HG03571 (cell line): ENCODE results near the gene METTL25B.

Experiments used
- ATAC-seq: cut with Tn5 transposase; IDR thresholded peaks from one replicate; pipeline ENCODE4 v1.9.1; 2021; ENCODE audit not compliant: unreplicated experiment

The METTL25B gene

DNA sequence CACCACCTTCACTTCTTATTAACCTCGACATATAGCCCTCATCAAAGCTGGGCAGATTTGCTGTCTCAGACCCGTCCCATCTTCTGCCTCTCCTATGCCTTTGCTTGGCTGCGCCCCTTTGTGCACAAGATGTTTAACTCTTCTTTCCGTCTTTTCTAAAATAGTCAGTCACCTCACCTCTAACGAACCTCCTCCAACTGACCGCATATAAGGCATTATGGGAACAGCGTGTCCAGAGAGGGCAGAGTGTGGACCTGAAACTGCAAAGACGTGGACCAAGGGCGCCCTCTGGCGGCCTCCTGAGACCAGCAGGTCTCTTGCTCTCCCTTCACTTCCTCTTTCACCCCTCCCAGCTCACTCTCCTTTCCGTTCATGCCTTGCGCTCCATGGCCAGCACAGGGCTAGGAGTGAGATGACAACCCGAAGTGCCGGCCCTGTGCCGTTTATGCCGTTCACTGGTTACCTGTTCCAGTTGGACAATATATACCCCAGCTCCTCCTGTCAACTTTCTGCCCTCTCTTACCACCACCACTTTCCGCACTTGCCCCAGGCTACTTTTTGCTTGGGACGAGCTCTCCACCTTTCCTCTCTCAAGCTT is 2.5 kb upstream of the METTL25B start:
- ATAC-seq: peak; percentile 29

DNA sequence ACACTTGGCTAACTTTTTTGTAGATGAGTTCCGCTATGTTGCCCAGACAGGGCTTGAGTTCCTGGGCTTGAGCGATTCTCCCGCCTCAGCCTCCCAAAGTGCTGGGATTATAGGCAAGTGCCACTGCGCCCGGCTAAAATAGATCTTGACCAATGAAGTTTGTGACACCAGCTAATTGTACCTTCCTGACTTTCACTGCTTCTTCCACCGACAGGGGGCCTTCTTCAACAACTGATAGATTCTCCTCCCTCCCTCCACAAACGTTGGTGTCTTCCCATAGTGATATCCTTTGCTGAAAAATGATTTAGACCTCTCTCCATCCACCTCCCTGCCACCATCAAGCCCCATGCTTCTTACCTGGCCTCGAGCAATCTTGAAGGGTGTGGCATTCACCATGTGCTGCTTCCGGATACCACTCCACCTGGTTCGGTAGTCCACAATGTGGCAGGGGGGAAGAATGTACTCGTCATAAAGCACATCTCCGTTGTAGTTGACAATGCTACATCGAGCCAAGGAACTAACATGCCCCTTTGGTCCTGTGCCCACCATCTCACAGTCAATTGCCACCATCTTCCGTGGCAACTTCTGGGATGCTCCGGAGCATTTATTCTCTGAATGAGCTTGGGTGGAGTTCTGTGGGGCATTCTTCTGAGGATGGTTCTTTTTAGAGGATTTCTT is 1.6 kb upstream of the METTL25B start:
- no peak for ATAC-seq

DNA sequence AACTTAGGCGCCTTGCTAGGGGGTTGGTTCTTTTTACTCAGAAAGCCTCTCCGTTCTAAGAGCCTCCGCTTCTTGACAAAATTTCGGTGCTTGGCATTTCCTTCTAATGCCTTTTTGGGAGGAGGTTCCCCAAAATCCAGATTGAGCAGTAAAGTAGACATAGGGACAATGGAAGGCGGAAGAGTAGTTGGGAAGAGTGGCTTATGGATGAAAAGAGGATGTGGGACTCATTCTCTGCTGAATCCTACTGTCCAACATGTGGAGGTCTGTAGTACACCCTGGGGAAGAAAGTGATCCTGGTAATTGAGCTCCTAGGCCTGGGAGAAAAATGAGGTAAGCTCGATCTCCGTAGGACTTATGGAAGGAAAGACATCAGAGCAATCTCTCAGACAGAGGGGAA is 777 bp upstream of the METTL25B start:
- no peak for ATAC-seq

DNA sequence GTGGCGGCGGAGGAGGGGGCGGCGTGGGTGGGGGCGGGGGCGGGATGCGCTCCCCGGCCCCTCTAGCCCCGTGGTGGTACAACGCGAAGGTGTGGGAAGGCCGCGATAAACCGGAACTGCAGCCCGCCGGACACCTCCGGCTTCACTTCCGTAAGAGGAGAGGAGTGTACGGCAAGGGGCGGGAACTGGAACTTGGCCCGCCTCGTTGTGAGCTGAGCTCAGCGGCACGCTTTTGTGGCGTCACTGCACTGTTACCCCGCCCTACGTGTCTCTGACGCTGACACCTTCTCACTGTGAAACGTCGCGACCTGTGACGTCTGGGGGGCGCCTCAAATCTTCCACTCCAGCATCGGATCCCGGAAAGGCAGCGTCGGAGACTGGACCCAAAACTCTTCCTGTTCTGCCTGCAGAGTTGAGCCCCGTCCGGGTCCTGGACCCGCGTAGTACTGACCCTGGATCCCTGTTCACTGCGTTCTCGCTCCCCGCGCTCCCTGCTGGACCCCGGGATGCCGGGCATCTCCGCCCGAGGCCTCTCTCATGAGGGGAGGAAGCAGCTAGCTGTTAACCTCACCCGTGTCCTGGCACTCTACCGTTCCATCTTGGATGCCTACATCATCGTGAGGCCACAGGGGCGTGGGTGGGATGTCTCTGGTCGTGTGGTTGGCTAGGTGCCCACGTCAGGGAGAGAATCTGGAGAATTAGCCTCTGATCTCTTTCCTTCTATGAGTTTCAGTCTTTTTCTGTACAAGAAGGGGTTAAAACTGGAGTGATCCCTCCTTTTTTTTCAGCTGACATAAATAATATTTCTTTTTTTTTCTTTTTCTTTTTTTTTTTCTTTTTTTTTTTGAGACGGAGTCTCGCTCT is 562 bp downstream of the METTL25B start, which contains the start of gene ISG20L2:
Gene ISG20L2 (minus strand): TSS at position 168 of the 864 bp plus-strand sequence. CDS start 1,114 bp downstream, outside the sequence.
- peak; percentile 83 for ATAC-seq

DNA sequence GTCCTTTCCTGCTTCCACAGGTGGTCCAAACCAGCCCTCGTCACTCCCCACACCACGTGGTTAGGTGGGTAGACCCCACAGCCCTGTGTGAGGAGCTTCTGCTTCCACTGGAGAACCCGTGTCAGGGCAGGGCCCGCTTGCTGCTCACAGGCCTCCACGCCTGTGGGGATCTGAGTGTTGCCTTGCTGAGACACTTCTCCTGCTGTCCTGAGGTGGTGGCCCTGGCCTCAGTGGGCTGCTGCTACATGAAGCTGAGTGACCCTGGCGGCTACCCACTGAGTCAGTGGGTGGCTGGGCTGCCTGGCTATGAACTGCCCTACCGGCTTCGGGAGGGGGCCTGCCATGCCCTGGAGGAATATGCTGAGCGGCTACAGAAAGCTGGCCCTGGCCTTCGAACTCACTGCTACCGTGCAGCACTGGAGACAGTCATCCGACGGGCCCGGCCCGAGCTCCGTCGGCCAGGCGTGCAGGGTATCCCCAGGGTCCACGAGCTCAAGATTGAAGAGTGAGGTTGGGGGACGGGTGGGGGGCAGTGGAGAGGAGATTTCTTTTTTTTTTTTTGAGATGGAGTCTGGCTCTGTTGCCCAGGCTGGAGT is 5.8 kb downstream of the METTL25B start:
- no peak for ATAC-seq

DNA sequence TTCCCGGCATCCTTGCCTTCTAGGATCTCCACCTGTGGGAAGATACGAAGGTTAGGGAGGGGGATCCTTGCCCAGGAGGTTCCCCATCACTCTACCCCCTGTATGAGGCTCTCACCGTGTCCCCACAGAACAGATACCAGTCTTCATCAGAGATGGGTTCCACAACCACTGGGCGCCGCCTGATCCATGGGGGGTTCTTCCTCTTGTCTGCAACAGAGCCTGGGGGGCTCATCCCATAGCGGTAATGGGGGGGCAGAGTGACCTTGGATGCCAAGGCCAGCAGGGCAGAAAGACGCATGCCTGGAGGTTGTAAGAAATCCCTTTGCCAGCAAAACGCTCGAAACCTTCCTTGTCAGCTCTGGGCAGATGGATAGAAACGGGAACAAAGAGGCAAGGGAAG is 10.1 kb downstream of the METTL25B start:
- no peak for ATAC-seq

DNA sequence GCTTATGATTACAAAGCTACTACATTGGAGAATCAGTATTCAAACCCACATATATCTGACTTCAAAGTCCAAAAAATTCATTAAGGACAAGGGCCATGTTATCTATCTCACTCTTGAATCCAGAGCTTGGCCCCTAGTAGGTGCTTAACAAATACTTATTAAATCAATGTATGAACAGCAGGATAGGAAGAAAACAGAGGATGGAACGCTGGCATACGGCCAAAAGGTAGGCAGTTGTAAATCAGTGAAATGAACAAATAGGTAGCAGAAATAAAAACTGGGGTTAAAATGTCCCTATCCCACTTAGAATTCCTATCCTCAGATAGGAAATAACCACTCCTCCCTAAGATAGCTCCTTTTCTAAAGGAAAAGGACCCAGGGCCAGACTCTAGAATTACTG is 10.6 kb downstream of the METTL25B start:
- ATAC-seq: no peak

DNA sequence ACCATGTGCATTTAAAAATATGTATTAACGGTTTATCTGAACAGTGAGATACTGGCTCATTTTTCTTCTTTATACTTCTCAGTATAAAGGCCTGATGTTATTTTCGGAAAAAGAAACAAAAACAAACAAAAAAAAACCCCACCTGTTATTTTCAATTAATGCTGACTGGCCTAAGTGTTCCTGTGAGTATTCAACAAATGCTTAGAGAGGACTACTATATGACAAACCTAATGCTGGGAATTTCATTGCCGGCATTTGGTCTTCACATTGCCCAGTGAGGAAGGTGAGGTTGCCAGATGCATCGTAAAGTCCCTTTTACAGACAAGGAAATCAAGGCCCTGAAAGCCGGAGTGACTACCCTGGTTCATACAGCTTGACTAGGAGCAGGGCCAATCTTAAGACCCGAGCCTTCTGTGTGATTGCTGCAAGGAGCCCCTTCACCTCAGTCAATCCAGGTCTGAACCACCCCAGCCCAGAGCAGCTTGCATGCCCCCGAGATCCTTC is 12.0 kb downstream of the METTL25B start:
- ATAC-seq: no peak

DNA sequence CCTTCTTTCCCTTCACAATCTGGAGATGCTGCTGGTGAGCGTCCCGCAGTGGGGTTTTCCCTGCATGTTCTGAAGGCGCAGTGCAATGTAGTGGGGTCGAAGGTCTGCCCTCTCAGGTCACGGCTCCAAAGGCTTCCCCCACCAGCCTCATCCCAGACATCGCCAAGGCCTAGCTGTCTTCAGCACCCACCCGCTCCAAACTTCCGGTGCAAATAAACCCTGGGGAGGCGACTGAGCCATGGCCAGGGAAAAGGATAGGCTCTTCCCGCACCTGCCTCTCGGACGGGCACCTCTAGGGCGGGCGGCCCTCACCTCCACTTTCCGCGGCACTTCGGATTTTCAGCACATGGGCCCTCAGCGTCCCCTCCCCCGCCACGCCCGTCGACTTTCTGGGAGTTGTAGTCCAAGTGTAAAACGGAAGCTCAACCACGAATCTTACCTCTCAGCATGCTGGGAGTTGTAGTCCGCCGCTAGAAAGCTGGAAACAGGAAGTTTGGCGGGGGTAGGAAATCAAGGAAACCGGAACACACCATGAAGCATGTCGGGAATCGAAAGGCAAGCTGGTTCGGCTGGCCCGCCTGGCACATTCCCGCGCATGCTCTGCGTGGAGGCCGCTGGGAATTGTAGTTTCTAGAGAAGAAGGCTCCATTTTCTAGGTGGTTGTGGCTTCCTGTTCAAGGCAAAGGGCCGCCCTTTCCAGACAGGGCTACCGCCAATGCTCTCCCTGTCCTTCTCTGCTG is 12.6 kb downstream of the METTL25B start, which contains the start of gene MRPL24:
Gene MRPL24 (minus strand): TSS at position 348 of the 740 bp plus-strand sequence. CDS start 2,384 bp downstream, outside the sequence.
- peak; percentile 73 for ATAC-seq

DNA sequence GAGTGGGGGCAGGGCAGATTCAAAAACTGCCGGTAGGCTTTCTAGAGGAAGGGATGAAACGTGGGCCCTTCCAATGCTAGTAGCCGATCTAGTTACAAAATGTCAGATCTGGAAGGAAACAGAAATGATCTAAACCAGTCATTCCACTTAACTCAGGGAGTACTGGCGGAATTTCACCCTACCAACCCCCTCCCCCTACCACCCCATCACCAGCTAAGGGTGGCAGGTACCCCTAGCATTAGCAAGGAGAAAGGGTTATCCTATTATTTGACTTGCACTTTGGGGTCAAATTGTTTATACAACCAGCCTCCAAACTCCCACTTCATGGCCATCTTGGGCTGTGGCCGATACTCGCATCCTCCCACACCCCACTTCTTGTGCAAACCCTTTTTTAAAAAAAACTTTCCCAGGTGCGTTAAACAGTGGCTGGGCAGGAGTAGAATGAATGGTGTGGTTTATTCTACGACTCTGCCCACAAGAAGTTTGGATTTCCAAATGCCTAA is 13.3 kb downstream of the METTL25B start:
- ATAC-seq: no peak

DNA sequence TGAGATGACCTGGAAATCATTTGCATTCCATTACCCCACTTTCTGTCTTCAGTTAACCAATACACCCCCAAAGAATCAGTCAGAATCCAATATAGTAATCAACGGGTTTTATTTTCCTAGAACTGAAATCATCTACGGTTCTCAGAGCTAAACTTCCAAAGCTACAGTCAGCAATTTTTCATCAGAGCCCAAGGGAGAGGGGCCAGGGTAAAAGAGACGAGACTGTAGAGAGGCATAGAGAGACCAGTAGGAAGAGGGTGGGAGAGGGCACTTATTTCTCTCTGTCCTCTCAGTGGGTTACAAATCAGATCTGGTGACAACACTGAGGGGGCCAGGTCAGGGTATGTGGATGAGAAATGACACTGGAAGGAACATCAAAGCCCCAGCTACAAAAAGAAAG is 13.7 kb downstream of the METTL25B start:
- ATAC-seq: no peak

DNA sequence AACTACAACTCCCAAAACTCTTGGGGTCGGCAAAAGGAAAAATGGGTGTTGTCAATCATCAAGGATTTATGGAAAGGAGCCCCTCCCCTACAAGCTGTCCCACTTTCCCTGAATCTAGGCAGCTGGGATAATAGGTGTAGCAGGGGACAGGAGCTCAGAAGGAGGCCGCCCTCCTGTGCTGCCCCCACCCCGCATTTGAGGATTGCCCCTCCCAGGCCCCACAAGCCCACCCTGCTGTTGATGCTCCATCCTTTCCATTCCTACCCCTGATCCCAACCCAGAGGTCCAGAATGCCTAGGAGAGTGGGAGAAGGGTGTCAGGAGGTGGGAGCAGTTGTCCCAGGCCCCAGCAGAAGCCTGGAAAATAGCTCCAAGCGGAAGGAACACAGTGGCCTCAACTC is 14.5 kb downstream of the METTL25B start:
- no peak for ATAC-seq

DNA sequence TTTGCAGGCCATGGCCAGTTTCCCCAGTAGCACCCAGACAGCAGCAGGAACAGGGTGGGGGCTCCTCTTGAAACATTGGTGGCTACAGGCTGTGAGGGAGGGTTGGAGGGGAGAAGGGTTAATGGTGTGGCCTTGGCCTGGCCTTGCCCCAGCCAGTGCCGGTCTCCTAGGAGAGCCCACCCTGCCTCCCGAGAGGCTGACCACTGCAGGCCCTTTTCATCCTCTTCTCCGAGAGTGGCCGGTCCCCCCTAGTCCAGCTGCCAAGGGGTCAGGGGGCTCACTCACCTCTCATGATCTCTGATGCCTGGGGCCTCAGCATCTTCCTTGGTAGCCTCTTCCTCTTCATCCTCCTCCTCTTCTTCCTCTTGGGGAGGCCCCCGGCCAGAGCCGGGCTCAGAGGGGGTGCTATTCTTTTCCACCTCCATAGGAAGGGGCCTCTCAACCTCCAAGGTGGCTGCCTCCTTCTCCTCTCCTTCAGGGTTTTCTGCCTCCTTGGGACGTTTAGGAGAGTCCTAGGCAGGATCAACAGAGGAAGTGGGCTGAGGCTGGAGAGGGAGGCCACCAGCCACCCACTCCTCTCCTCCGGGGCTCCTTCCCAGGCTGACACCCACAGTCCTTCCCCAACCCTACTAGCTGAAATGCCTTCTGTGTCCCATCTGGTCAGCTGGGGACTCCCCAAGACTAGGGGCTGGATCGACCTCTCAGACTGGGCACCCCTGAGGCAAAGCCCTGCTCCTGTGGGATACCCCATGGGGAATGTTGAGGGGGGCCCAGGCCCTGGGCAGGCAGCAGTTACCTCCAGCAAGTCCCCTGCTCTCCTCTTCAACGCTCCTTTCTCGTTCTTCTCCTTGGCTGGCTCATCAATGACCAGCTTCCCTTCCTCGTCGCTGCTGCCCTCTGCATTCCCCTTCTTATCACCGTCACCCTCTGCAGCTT is 15.4 kb downstream of the METTL25B start:
- no peak for ATAC-seq

DNA sequence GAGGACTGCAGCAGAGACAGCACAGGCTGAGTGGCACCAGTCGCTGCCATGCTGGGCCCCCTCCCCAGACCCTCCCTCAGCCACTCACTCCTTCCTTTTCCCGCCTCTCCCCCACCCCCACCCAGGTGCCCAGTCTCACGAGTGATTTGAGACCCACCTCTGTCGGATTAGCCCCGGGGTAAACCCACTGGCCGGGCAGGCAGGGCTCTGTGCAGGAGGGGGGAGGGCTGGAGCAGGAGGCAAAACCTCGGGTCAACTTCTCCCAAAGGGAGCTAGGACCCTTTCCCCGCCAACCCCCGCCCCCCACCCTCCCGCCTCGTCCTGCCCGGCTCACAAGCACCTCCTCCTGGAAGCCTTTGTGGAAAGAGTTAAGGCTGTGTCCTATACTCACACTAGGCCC is 16.1 kb downstream of the METTL25B start:
- no peak for ATAC-seq

DNA sequence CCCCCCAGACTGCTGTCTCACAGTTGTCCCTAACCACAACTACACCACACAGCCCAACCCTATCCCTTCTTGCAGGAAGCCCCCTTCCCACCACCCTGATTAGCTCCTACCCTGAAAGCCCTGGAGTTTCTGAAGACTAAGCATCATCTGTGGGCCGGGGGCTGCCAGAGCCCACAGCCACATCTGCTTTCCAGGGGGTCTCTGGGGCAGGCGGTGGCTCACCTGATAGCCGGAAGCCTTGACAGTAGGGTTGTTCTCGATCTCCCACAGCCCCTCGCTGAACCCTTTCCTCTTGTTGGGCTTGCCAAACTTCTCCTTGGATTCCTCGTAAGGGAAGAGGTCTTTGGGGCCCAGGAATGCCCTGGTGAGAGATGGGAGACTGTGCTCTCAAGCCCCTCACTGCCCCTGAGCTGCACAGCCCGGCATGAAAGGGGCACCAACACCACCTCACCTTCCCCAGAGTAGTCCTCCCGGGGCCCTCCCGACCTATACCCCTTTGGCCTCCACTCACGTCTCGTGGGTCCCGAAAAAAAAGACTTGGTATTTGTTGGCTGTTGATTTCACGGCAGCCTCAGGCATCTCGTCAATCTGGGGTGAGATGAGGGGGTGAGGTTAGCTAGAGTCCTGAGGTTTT is 16.6 kb downstream of the METTL25B start:
- ATAC-seq: no peak

DNA sequence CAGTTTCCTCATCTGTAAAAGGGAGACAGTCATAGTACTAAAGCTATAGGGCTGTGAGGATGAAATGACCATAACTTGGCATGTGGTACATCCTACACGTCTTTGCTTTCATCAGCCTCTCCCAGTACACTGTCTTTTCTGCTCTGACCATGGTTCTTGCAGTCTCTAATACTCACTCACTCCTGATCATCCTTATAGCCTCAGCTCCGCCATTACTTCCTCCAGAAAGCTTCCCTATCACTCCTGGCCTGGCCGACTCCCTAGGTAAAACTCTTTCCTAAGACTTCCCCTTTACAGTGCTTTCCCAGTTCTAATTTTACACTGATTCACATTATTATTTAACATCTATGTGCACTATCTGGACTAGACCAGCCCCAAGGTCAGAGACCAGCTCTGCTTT is 17.6 kb downstream of the METTL25B start:
- ATAC-seq: no peak

DNA sequence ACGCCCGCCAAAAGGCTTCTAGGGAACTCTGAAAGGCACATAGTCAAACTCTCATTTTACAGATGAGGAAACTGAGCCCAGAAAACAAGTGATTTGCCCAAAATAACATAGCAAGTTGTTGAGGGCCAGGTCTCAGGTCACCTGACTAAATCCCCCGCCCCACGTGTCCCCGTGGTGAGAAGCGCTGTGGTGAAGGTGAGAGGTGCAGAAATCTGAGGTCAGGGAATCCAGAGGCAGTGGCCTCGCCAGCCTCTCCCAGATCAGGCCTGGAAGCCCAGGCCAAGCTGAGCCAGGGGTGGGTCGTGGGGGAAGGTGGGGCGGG is 18.1 kb downstream of the METTL25B start:
- no peak for ATAC-seq

DNA sequence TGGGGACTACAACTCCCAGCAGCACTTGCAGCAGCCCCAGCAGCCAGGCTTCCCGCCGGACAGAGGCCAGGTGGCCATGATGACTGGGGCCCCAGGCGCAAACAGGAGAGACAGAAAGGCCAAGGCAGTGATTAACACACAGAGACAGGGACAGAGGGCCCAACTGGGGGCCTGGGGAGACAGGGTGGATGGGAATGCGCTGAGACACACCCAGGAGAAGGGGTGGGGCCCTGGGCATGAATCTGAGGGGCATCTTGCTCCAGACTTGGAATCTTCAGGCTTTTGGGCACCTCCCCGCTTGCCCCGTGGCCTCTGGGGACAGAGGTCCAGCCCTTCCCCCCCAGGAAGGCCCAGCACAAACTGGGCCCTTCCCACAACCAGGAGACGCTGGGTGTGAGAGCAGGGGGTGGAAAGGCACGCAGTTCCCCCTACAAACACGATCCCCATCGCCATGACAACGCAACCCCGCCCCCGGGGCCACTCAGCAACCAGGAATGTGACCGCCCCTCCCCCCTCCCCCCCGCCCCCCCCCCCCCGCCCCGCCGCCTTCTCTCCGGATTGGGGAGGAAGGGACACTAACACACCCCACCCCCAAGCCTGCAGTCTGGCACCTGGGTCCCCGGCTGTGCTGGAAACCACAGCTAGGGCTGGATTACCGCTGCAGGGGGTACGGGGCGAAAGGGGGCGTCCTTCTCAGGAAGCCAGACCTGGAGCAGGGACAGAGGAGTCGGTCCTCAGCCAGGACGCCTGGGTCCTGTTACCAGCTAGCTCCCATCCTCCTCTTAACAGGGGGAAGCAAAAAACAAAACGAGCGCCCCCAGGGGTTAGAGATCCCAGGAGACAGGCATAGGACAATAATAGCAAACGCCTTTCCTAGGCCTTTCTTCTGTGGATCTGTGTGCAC is 18.7 kb downstream of the METTL25B start:
- no peak for ATAC-seq
